ENCODE data around the gene ANP32B.

GRCh38 chr9:98018347-98018746, 35.2 kb downstream of the ANP32B start:
- TF ChIP-seq GATA2 (IDR thresholded peaks at IDR 0.05; ENCODE audit: low read depth, low read length) (no peak), GATA3 (IDR thresholded peaks at IDR 0.05; ENCODE audit: low read depth, low read length) (no peak)
